Occipital lobe (tissue), 2 donors: ENCODE measurements around the gene COQ10B. TPM values are rescaled to one million over a fixed set of nuclear protein-coding genes. Genes with fewer than 3 reads are reported as not detected.
"Not testable (repeated sequence)": the region's sequence is repeated elsewhere in the genome, so short reads cannot be mapped to it uniquely, and the experiment has no call there.

Experiments
- DNase-seq: peaks from one replicate; lab custom pipeline; 2025; lab: John Stamatoyannopoulos, UW
- total RNA-seq: library from RNA; depleted of rRNA; stranded (reverse); fragments of >200 nt; gene quantifications from one replicate; pipeline ENCODE4 v1.2.3, GENCODE V29; 2014

Gene COQ10B
- total RNA-seq, 1 donor from 2014 or later, result 31.7 TPM

DNA sequence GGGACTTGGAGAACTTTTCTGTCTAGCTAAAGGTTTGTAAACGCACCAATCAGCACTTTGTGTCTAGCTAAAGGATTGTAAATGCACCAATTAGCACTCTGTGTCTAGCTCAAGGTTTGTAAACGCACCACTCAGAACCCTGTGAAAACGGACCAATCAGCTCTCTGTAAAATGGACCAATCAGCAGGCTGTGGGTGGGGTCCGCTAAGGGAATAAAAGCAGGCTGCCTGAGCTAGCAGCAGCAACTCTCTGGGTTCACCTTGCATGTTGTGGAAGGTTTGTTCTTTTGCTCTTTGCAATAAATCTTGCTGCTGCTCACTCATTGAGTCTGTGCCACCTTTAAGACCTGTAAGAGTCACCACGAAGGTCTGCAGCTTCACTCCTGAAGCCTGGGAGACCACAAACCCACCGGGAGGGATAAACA, 2.4 kb upstream of the COQ10B start:
- not testable (repeated sequence) for DNase-seq

DNA sequence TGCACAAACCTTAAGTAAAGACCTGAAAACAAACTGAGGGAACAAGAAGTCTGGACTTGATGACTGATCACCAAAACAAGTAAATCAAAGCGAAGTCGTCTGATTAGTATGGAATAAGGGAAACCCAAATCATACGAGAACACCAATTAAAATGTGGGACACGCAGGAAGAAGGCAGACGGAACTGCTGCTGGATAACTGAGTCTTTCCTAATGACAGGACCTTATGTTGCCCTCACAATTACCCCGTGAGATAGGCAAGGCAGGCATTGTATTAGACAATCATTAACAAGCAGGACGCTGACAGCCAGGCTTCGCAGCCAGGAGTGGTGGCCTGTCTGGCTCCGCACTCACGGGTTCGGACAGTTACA, 614 bp upstream of the COQ10B start:
- DNase-seq, result no peak

DNA sequence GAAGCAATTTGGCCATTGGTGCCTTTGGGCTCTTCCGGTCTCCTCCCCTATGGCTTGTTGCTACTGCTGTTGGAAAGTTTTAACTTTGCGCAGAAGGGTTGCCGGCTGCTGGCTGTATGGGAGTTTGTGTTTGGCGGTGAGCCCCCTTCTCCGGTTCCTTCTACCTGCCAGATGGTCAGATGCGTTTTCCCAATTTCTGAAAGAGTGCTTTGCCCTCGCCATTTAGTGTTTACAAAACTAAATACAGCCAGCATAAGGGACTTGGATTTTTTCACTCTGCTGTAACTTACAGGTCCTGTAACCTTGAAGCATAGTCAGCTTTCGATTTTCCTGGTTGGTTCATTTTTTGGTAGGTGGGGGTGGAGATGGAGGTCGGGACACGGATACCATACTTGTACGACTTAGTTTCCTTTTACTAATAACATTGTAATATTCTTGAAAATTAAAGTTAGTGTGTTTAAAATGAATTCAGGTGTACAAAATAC, 604 bp downstream of the COQ10B start:
- DNase-seq, result no peak

- DNase-seq, result no peak
Measured at GRCh38 chr2:197454923-197455322, 1.6 kb downstream of the COQ10B start.

GRCh38 chr2:197455428-197455827, 2.1 kb downstream of the COQ10B start:
- DNase-seq, result no peak

- DNase-seq, result no peak
Measured at GRCh38 chr2:197460649-197461048, 7.3 kb downstream of the COQ10B start.

GRCh38 chr2:197461057-197461456, 7.7 kb downstream of the COQ10B start:
- no peak for DNase-seq

GRCh38 chr2:197464175-197464574, 10.8 kb downstream of the COQ10B start:
- DNase-seq, result no peak

GRCh38 chr2:197472166-197472565, 18.8 kb downstream of the COQ10B start:
- DNase-seq, result no peak

- no peak for DNase-seq
Measured at GRCh38 chr2:197477797-197478196, 24.4 kb downstream of the COQ10B start.

DNA sequence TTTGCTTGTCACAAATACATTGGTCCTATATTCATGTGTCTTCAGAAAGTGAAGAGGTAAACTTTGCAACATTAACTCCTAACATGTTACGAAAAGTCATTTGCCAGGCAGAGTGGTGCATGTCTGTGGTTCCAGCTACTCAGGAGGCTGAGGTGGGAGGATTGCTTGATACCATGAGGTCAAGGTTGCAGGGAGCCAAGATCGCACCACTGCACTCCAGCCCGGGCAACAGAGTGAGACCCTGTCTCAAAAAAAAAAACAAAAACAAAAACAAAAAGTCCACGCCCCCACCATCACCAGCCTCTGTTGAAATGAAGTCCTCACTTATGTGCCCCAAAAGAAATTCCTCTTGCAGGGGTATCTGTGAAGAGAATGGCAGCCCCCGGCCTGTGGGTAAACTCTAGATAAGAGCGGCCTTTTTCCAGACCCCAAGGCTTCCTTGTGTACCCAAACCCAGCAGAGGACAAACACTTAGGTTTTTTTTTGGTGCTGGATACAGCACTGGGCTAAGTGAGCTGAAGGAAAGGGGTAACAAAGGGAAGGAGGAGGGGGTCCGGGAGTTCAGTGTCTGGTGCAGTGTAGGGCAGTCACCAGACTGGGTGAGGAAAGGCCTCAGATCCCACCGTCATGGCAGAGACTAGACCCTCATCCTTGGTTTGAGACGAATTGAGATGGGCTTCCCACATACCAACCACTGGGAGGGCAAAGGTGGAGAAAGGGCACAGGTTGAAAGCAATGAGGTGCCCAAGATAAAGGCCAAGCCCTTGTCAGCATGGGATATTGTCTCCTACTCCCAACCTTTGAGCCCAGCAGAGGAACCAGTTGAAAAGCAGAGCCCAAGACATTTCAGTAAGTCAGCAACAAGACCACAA, 27.0 kb downstream of the COQ10B start:
- no peak for DNase-seq

DNA sequence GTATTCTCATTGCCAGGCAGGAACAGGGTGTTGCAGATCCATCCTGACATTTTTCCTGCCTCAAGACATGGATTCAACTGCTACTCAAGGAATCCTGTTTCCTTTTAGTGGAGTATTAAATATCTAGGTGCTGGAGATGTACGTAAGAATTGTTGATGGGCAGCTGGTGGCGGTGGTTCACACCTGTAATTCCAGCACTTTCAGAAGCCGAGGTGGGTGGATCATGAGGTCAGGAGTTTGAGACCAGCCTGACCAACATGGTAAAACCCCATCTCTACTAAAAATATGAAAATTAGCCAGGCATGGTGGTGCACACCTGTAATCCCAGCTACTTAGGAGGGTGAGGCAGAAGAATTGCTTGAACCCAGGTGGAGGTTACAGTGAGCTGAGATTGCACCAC, 30.9 kb downstream of the COQ10B start:
- not testable (repeated sequence) for DNase-seq

DNA sequence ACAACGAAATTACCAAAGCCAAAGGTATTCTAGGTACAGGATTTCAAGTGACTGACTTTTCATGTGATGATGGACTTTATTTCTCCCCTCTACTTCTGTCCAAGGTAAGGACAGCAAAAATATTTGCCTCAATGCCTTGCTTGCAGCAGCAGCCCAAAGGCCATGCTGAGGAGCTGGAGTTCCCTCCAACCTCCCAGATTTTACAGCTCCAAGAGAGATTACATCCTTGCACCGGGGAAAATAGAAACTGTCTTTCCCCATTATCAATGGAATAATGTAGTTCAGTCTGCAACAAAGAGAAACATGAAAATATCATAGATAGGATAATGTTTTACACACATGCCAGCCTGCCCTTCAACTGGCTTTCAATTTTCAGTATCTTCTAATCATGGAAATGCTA, 32.8 kb downstream of the COQ10B start:
- DNase-seq, result no peak

GRCh38 chr2:197487385-197487784, 34.0 kb downstream of the COQ10B start:
- no peak for DNase-seq

DNA sequence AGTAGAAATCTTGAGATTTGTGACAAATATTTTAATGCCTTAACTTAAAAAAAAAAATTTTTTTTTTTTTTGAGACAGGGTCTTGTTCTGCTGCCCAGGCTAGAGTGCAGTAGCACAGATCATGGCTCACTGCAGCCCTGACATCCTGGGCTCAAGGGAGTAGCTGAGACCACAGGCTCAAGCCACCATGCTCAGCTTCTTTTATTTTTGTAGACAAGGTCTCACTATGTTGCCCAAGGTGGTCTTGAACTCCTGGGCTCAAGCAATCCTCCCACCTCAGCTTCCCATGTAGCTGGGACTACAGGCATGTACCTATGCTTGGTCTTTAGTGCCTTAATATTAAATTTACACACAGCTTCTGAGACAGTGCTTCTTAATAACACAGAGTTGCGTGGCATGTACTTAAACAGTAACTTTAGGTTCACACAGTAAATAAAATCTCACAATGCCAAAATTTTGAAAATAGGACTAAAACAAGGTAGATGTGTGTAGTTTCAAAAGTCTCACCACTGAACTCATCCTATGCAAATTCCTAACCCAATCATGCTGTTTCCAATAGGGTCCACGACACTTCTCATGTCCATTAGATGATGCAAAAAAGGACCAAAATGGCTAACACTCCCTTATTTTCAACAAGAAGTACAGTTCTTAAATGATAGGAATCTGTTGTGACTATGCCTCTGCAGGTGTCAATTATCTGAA, 42.2 kb downstream of the COQ10B start:
- no peak for DNase-seq

GRCh38 chr2:197496695-197497094, 43.3 kb downstream of the COQ10B start:
- DNase-seq, result no peak

- DNase-seq, result no peak
Measured at GRCh38 chr2:197497326-197497725, 44.0 kb downstream of the COQ10B start.

GRCh38 chr2:197498235-197498936, 45.0 kb downstream of the COQ10B start:
- no peak for DNase-seq

GRCh38 chr2:197498937-197499593, 45.7 kb downstream of the COQ10B start:
- peak; percentile 58 for DNase-seq

DNA sequence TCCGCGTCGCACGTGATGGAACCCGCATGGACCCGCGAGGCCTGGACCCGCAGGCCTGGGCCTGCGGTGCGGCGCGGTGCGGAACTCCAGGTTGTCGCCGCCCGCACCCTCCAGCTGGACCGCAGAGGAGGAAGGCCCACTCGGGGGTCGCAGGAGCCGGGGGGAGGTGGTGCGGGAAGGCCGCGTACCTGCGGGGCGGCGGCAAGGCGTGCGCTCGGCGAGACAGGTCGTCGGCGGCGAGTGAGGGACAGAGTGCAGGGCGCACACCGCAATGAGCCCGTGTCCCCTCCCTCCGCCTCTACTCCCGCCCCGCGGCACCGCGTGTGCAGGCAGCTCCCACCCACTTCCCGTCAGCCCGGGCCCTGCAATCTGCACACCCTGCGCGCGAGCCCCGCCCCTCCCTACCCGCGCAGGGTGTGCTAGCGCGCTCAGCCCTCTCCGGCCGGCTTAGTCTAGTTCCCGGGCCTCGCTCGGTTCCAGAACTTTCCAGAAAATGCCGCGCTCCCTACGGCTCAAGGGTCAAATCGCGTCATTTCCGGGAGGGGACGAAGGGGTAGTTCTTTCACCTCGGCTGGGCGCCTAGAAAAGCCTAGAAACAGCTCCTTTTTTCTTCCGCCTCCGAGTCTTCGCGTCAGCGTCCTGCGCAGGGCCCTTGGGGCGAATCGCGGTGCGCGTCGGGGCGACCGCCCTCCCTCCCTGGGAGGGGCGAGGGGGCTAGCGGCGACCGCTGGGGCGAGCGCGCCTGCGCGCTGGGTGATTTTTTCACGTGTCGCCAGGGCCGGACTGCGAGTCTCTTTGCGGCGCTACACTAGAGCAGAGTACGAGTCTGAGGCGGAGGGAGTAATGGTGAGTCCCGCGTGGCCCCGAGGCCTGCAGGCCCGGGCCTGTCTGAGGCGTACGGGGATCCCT, 46.5 kb downstream of the COQ10B start, which contains the start of the genes HSPD1 and HSPE1:
Gene HSPD1 (minus strand): TSS at position 247 of the 909 bp plus-strand sequence. CDS start 992 bp downstream, outside the sequence.
Gene HSPE1 (plus strand): TSS at position 786 of the 909 bp plus-strand sequence. CDS start 58 bp downstream, at position 844.
- peak; percentile 98 for DNase-seq
